Activated naive CD4-positive, alpha-beta T cell treated with anti-CD3 and anti-CD28 coated beads, Interleukin-2, amount 50 U/mL, for 72 hours (primary cell): ENCODE measurements around the gene ATP5F1B. TPM values are rescaled to one million over a fixed set of nuclear protein-coding genes. Genes with fewer than 3 reads are reported as not detected.
A peak's percentile ranks its signal among the peaks of the same experiment; 100 is the strongest.

Experiments used
- ATAC-seq, 2 donors: fragments of 150-1000 bp; cut with Tn5 transposase; 2 replicates each; pipeline ENCODE4 v1.10.0; 2021; ENCODE audit warnings: mild to moderate bottlenecking in 2 of 2, moderate library complexity in 2 of 2
- DNase-seq, 2 donors: peaks; one replicate each; pipeline ENCODE4 v3.0.0; 2021 to 2022; ENCODE audit warnings: low spot score in 2 of 2
- H3K27ac Mint-ChIP-seq, 2 donors: one replicate each; pipeline ENCODE4 v1.8.0; 2022; ENCODE audit warnings: mild to moderate bottlenecking in 2 of 2, mixed read lengths in 2 of 2
- H3K36me3 Mint-ChIP-seq, 2 donors: one replicate each; pipeline ENCODE4 v1.8.0; 2022; ENCODE audit warnings: mixed read lengths in 2 of 2
- H3K9me3 Mint-ChIP-seq, 2 donors: one replicate each; pipeline ENCODE4 v1.8.0; 2022; ENCODE audit warnings: mixed read lengths in 2 of 2
- total RNA-seq, 2 donors: library from RNA; stranded (reverse); gene quantifications; one replicate each; pipeline ENCODE4 v1.2.3, GENCODE V29; 2022

ATP5F1B gene
- 100 to 1,000 TPM; 788 to 897 TPM for total RNA-seq

GRCh38 chr12:56645717-56646446 lies at the start of gene ATP5F1B:
Gene ATP5F1B, minus strand, starts transcription at chr12:56645984. Its CDS starts 21 bp downstream, at chr12:56645963.
- Mint-ChIP-seq H3K27ac (peak within 1 kb of the TSS; percentile 95 to 99), H3K36me3 (peaks cover 33 to 37% of the 10 kb centered on the region in 2 donors), H3K9me3 (no peaks in the 10 kb centered on the region)
- ATAC-seq (peak; percentile 97 to 99), DNase-seq (peak; percentile 86 to 97)

- Mint-ChIP-seq H3K27ac (no peak overlapping the region), H3K36me3 (peaks cover 0 to under 1% of the 10 kb centered on the region in 2 donors), H3K9me3 (no peaks in the 10 kb centered on the region)
- ATAC-seq: no peak
- DNase-seq: no peak
Observed at GRCh38 chr12:56694161-56694560, 48.4 kb upstream of the ATP5F1B start.

- H3K27ac Mint-ChIP-seq: peak overlapping the region; percentile 99 to 100
- H3K36me3 Mint-ChIP-seq: peaks cover 35 to 45% of the 10 kb centered on the region in 2 donors
- H3K9me3 Mint-ChIP-seq: no peaks in the 10 kb centered on the region
- no peak for ATAC-seq
- DNase-seq: no peak
Observed at GRCh38 chr12:56688846-56689109, 43.0 kb upstream of the ATP5F1B start.

- ATAC-seq: peak; percentile 81 to 86
- H3K36me3 Mint-ChIP-seq: peaks cover 37 to 47% of the 10 kb centered on the region in 2 donors
- H3K9me3 Mint-ChIP-seq: no peaks in the 10 kb centered on the region
- peak within 1 kb of the TSS; percentile 99 to 100 for H3K27ac Mint-ChIP-seq
- DNase-seq: peak; percentile 98
Observed at GRCh38 chr12:56688129-56688845, 42.5 kb upstream of the ATP5F1B start, which contains the start of gene PTGES3. Gene PTGES3, minus strand, starts transcription at chr12:56688284. Its CDS starts 285 bp downstream, at chr12:56687999.

GRCh38 chr12:56687223-56688128 lies 41.7 kb upstream of the ATP5F1B start:
- Mint-ChIP-seq H3K27ac (peak overlapping the region; percentile 98 to 100), H3K36me3 (peaks cover 38 to 47% of the 10 kb centered on the region in 2 donors), H3K9me3 (no peaks in the 10 kb centered on the region)
- ATAC-seq (peak; percentile 0 to 43), DNase-seq (peak; percentile 47 to 78)

GRCh38 chr12:56684745-56685359 lies 39.1 kb upstream of the ATP5F1B start:
- peak overlapping the region; percentile 98 to 100 for H3K27ac Mint-ChIP-seq
- H3K9me3 Mint-ChIP-seq: no peaks in the 10 kb centered on the region
- H3K36me3 Mint-ChIP-seq: peaks cover 49 to 54% of the 10 kb centered on the region in 2 donors
- peak in 1 of 2 donors; percentile 25 for DNase-seq
- no peak for ATAC-seq

- Mint-ChIP-seq H3K9me3 (no peaks in the 10 kb centered on the region), H3K36me3 (peaks cover 37 to 53% of the 10 kb centered on the region in 2 donors), H3K27ac (peak overlapping the region; percentile 70 to 89)
- peak in 1 of 2 donors; percentile 25 for DNase-seq
- no peak for ATAC-seq
Observed at GRCh38 chr12:56682323-56682722, 36.5 kb upstream of the ATP5F1B start.

GRCh38 chr12:56679883-56680575 lies 34.2 kb upstream of the ATP5F1B start:
- no peaks in the 10 kb centered on the region for H3K9me3 Mint-ChIP-seq
- peaks cover 21 to 42% of the 10 kb centered on the region in 2 donors for H3K36me3 Mint-ChIP-seq
- ATAC-seq (no peak), DNase-seq (peak in 1 of 2 donors; percentile 11)
- peak overlapping the region in 1 of 2 donors; percentile 91 for H3K27ac Mint-ChIP-seq

- DNase-seq: no peak
Observed at GRCh38 chr12:56678852-56679251, 33.1 kb upstream of the ATP5F1B start.

GRCh38 chr12:56677680-56678079 lies 31.9 kb upstream of the ATP5F1B start:
- peak overlapping the region in 1 of 2 donors; percentile 56 for H3K27ac Mint-ChIP-seq
- peak; percentile 78 to 89 for ATAC-seq
- H3K9me3 Mint-ChIP-seq: no peaks in the 10 kb centered on the region
- DNase-seq: no peak
- H3K36me3 Mint-ChIP-seq: peaks cover 7 to 31% of the 10 kb centered on the region in 2 donors

More at GRCh38 chr12:56678852-56679251, 33.1 kb upstream of the ATP5F1B start:
- no peaks in the 10 kb centered on the region for H3K9me3 Mint-ChIP-seq
- H3K27ac Mint-ChIP-seq: peak overlapping the region in 1 of 2 donors; percentile 81
- no peak for ATAC-seq
- H3K36me3 Mint-ChIP-seq: peaks cover 9 to 30% of the 10 kb centered on the region in 2 donors

- H3K9me3 Mint-ChIP-seq: no peaks in the 10 kb centered on the region
- H3K27ac Mint-ChIP-seq: peak overlapping the region in 1 of 2 donors; percentile 60
- ATAC-seq (peak in 1 of 2 donors; percentile 68), DNase-seq (no peak)
- H3K36me3 Mint-ChIP-seq: peaks cover 6 to 32% of the 10 kb centered on the region in 2 donors
Observed at GRCh38 chr12:56676851-56677580, 31.2 kb upstream of the ATP5F1B start.

GRCh38 chr12:56671608-56672007 lies 25.8 kb upstream of the ATP5F1B start:
- H3K36me3 Mint-ChIP-seq: peaks cover 18 to 44% of the 10 kb centered on the region in 2 donors
- no peaks in the 10 kb centered on the region for H3K9me3 Mint-ChIP-seq
- ATAC-seq: no peak
- no peak for DNase-seq
- H3K27ac Mint-ChIP-seq: peak overlapping the region in 1 of 2 donors; percentile 6

GRCh38 chr12:56670836-56671235 lies 25.1 kb upstream of the ATP5F1B start:
- DNase-seq: no peak
- no peak for ATAC-seq
- Mint-ChIP-seq H3K9me3 (no peaks in the 10 kb centered on the region), H3K36me3 (peaks cover 18 to 46% of the 10 kb centered on the region in 2 donors), H3K27ac (peak overlapping the region in 1 of 2 donors; percentile 36)

GRCh38 chr12:56668197-56668457 lies 22.3 kb upstream of the ATP5F1B start:
- H3K36me3 Mint-ChIP-seq: peaks cover 18 to 67% of the 10 kb centered on the region in 2 donors
- ATAC-seq: peak in 1 of 2 donors; percentile 59
- peak overlapping the region in 1 of 2 donors; percentile 44 for H3K27ac Mint-ChIP-seq
- H3K9me3 Mint-ChIP-seq: no peaks in the 10 kb centered on the region
- DNase-seq: no peak

- H3K9me3 Mint-ChIP-seq: no peaks in the 10 kb centered on the region
- peak overlapping the region in 1 of 2 donors; percentile 70 for H3K27ac Mint-ChIP-seq
- DNase-seq (no peak), ATAC-seq (no peak)
- peaks cover 0 to 33% of the 10 kb centered on the region in 2 donors for H3K36me3 Mint-ChIP-seq
Observed at GRCh38 chr12:56661979-56662638, 16.3 kb upstream of the ATP5F1B start.
